HG02970 (cell line): ENCODE results near the gene SLC35F2.

Source experiments
- ATAC-seq: cut with Tn5 transposase; IDR thresholded peaks from one replicate; pipeline ENCODE4 v1.9.1; 2021; ENCODE audit warnings: mild to moderate bottlenecking, moderate library complexity, moderate number of reproducible peaks; ENCODE audit not compliant: unreplicated experiment, low FRiP score

Gene SLC35F2

DNA sequence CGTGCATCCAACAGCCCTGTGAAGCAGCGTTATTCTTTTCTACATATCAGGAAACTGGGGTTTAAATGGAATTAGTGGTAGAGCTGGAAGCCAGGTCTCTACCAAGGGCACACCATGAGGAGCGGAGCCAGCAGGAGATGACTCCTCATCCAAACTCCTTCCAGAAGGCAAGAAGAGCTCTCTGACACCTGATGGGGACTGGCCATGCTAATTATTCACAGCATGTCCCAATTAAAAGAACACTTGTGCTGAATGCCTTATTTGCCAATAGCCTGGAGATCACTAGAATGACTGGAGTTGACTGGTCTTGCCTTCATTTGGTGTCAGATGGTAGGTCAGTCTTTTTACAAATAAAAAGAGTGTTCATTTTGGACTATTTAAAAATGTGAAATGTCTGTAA lies 113.9 kb downstream of the SLC35F2 start:
- ATAC-seq = no peak

DNA sequence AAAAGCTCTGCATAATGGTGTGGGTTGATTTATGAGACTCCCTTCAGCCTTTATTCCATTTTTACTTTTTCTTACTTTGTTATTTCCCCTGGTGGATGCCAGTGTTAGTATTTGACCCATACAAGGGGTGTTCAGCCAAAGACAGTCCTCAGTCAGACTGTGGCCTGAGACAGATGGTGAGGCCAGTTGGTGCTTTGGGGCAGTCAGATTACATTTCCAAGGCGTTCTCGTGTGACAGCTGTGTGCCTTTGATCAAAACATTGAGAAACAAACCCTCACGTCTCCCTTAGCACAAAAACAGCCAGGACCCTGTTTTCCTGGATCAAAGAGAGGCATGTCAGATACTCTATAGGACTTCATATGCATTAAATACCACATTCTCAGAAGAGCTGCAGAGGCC lies 115.4 kb downstream of the SLC35F2 start:
- ATAC-seq = no peak

DNA sequence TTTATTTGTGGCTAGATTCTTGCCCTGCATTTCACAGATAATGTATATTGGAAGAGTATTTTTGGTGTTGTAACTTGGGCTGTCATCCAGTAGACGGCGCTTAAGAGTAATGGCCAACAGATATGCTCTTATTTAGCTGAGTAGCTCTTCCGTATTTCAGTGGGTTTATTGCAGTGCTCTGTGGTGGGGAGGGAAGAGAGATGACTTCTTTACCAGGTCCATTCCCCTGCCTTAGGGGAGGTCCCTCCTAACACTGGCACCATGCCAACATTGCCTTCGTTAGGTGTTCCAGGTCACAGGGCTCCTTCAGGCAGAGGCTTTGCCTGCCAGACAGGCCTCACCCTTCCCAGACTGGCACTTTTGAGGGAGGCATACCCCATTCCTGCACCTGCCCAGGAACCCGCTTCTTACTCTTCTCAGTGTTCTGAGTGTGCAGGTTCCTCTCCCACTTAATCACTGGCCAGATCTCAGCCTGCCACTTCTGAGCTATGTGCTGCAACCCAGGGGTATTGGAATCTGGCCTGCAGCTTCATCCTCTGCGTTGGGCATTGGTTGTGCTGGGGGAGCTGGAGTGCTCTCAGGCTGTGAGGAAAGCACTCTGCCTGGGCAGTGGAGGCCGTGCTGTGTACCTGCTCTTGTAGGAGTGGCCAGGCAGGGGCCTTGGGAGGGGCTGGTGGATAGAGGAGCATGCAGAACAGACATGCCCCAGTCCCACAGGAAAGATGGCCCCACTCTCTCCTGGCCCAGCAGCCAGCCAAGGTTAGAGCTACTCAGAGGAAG lies 117.4 kb downstream of the SLC35F2 start:
- peak; percentile 70 for ATAC-seq
